Measurements from ENCODE around the gene LSR.

- no peak for TF ChIP-seq CTCF (IDR thresholded peaks at IDR 0.05)
- TF ChIP-seq POLR2A (IDR thresholded peaks at IDR 0.05) = no peak
Measured at GRCh38 chr19:35206855-35207254, 41.9 kb upstream of the LSR start.
